Anterior cingulate cortex (tissue), 58 donors: ENCODE data around the gene BTBD7.

Source experiments
- DNase-seq, 58 donors: peaks; one replicate each; lab custom pipeline; 2025; lab: John Stamatoyannopoulos, UW

Gene BTBD7

DNA sequence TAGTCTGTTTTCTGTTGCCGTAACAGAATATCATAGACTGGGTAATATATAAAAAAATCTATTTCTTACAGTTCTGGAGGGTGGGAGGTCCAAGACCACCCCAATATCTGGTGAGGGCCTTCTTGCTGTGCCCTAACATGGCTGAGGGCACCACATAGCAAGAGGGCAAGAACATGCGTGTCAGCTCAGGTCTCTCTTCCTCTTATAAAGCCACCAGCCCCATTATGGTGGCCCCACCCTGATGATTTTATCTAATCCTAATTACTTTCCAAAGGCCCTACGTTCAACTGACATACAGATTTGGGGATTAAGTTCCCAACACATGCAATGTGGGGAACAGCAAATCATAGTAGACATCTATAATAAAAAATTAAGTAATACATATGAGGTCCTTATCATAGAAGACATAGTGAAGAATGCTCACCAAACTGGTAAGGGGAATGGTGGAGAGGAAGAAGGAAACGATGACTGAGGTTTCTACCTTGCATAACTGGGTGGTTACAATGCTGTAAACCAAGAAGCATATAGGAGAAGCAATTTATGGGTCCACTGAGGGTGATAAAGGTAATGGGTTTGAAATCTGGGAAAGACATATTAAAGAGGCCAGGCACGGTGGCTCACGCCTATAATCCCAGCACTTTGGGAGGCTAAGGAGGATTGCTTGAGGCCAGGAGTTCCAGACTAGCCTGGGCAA lies 27.0 kb downstream of the BTBD7 start:
- no peak for DNase-seq

DNA sequence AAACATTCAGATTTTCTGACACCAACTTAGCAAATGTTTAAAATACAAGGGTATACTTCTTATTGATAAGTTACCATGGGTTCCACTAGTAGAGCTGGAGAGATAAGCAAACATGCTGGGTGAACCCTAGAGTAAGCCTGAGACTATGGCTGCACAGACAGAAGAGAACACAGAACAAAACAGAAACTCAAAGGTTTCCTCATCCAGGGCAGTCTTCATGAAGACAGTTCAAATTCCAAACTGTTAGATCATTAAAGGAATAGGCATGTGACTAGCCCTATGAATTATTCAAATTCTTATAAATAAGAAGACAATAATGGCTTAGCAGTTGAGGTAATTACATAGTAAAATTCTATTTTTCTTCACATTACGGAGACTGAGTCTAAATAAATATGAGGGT lies 28.1 kb downstream of the BTBD7 start:
- no peak for DNase-seq

GRCh38 chr14:93303659-93304058 lies 29.2 kb downstream of the BTBD7 start:
- DNase-seq, result peak in 15 of 58 donors; percentile 4 to 46 (median 21)

- no peak for DNase-seq
Observed at GRCh38 chr14:93302688-93303581, 29.9 kb downstream of the BTBD7 start.

GRCh38 chr14:93301821-93302447 lies 30.9 kb downstream of the BTBD7 start:
- no peak for DNase-seq

DNA sequence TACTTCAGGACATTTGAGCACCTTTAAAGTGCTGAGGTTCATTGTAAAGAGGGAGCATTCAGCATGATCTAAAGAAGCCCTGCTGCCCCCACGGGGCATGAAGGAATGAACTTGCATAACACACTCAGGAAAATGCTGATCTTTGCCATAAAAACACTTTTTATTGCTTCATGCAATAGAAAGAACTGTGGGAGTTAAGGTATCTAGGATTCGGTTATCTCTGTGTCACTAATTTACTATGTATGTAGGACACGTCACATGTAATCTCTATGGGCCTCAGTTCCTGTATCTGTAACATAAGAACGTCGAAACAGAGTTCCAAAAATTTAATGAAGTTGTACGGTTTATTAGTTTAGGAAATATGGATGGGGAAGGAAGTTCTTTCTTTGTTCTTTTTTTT lies 33.0 kb downstream of the BTBD7 start:
- DNase-seq, result no peak

DNA sequence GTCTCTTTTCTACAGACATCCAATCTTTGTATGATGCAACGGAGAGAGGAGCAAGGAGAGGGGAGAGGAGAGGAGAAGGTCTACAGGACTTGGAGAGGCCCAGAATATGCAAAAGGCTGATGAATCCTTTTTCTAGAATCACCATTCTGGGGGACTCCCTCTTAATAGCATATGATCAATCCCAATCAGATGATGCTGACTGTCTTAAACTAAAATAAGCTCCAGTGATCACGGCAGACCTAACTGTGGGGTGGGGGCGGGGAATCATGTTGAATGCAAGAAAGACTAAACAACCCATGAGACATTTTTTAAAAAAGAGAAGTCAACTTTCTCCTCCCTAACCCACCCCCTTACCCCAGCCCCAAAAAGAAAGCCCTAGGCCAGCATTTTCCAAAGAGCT lies 33.4 kb downstream of the BTBD7 start:
- no peak for DNase-seq

DNA sequence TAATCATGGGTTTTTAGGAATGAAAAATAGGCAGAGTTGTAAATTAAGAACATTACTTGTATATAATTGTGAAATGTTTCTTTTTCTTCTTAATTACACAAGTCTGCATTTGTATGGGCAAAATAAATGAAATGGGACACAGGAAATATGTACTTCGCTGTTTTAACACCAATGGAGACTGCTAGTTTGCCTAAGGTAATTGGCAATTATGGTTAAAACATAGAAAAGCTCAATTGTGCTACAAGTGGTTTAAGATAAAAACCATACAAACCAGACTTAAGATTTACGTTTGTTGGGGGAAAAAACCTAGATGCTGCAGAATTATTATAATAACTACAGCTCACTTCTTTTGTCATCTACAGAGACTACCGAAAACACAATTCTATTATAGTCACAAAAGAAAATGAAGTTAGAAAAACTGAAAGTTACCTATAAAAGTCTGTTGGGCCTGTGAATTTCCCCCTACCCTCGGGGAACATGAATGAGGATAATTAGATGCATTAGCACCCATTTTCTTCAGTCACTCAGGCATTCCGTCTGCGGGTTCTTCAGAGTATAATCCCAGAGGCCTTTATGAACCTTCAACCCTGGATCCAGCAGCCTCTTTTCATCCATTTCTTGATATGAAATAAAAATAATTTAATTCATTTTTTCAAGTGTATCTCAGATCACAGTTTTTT lies 37.2 kb downstream of the BTBD7 start:
- DNase-seq, result no peak

GRCh38 chr14:93286212-93286890 lies 46.5 kb downstream of the BTBD7 start:
- no peak for DNase-seq

- no peak for DNase-seq
Observed at GRCh38 chr14:93285044-93285443, 47.8 kb downstream of the BTBD7 start.

- no peak for DNase-seq
Observed at GRCh38 chr14:93281937-93282336, 50.9 kb downstream of the BTBD7 start.

DNA sequence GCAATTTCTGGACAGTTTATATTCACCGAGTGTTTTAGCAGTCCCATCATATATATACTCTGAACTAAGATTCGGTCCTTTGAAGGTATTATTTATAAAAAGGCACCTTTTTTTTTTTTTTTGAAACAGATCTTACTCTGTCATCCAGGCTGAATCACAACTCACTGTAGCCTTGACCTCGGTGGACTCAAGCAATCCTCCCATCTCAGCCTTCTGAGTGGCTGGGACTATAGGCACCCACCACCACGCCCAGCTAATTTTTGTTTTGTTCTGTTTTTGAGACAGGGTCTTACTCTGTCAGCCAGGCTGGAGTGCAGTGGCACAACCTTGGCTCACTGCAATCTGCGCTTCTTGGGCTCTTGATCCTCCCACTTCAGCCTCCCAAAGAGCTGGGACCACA lies 52.1 kb downstream of the BTBD7 start:
- no peak for DNase-seq

DNA sequence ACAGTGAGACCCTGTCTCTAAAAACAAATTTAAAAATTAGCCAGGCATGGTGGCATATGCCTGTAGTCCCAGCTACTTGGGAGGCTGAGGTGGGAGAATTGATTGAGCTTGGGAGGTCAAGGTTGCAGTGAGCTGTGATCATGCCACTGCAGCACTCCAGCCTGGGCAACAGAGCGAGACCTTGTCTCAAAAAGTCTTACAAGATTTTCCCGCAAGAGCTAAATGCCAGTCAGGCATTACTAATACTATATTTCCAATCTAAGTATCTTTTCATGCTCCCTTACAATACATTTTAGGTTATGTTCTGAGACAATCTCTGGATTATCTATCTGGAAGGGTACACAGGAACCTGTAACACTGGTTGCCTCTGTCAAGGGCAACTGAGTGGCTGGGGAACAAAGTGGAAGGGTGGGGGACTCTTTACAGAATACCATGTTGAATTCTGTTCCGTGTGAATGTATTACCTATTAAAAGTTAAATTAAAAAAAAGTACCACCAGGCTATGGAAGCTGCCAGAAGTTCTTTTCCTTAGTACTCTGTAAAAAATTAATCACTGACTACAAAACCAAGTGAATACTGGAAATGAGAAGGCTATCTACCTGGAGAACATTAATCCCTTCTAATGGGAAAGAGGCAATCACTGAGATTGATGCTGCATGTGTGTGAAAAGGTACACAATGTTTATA lies 56.7 kb downstream of the BTBD7 start:
- DNase-seq, result no peak

GRCh38 chr14:93274055-93274806 lies 58.6 kb downstream of the BTBD7 start:
- DNase-seq, result no peak

GRCh38 chr14:93271111-93271510 lies 61.7 kb downstream of the BTBD7 start:
- no peak for DNase-seq

GRCh38 chr14:93269341-93270068 lies 63.3 kb downstream of the BTBD7 start:
- peak in 51 of 58 donors; percentile 3 to 85 (median 51) for DNase-seq

- DNase-seq, result no peak
Observed at GRCh38 chr14:93268406-93268805, 64.4 kb downstream of the BTBD7 start.

DNA sequence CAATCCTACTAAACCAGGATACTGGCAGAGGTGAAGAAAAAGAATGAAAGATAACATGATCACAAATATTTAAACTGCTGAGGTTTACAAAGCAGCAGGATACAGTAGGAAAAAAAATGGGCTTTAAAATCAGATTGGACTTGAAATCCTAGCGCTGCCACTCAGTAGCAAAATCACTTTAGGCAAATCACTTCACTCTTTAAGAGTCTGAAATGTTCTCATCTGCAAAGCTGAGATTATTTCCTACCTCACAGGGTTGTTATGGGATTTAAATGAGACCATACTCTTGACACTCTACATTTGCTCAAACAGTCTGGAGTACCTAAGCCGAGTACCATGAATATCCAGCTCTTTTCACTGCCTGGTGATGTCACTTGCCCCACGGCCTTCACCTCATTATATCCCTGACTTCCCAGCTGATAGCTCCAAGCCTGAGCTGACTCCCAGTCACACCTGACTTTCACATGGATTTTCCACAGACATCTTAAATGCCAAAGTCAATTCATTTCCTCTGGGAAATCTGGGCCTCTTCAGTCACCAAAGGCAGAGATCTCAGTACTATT lies 65.6 kb downstream of the BTBD7 start:
- no peak for DNase-seq
